HUES64 (cell line): ENCODE data around the gene RPUSD3.

Experiments used
- H3K27ac ChIP-seq: 2 replicates; pipeline ENCODE4 v1.7.0; 2013; ENCODE audit warnings: low read depth, low read length, inconsistent platforms
- H3K27me3 ChIP-seq: 2 replicates; pipeline ENCODE4 v1.6.1; 2013; ENCODE audit warnings: mild to moderate bottlenecking, low read length; ENCODE audit not compliant: insufficient read depth
- H3K36me3 ChIP-seq: 2 replicates; pipeline ENCODE4 v1.6.1; 2013; ENCODE audit warnings: mild to moderate bottlenecking, low read length; ENCODE audit not compliant: insufficient read depth
- H3K4me1 ChIP-seq: 2 replicates; pipeline ENCODE4 v1.6.1; 2013; ENCODE audit warnings: mild to moderate bottlenecking, low read length, moderate library complexity; ENCODE audit not compliant: insufficient read depth
- H3K4me3 ChIP-seq: 2 replicates; pipeline ENCODE4 v1.5.1; 2013; ENCODE audit warnings: mild to moderate bottlenecking, low read length, moderate library complexity
- H3K9ac ChIP-seq: 2 replicates; pipeline ENCODE4 v1.6.1; 2013; ENCODE audit warnings: mild to moderate bottlenecking, low read depth, low read length
- H3K9me3 ChIP-seq: 2 replicates; pipeline ENCODE4 v1.6.1; 2013; ENCODE audit warnings: low read depth, low read length; ENCODE audit not compliant: insufficient read depth
- WGBS: fragments of 150-250, 120-280 bp; methylation state at CpG from one replicate; pipeline ENCODE4 v1.1.7; 2013; ENCODE audit warnings: missing lambda C conversion rate; 5-methylcytosine and 5-hydroxymethylcytosine counted together

The RPUSD3 gene

GRCh38 chr3:9797196-9797945, 46.4 kb downstream of the RPUSD3 start:
- no peak overlapping the region for H3K9ac ChIP-seq
- H3K27ac ChIP-seq, result no peak overlapping the region
- peaks cover 67% of the 10 kb centered on the region for H3K36me3 ChIP-seq
- H3K9me3 ChIP-seq, result no peaks in the 10 kb centered on the region
- peaks cover 4% of the 10 kb centered on the region; the same call in 1 of the 2 replicates for H3K4me1 ChIP-seq
- WGBS, result 95% methylated on average over 12 of the region's 12 CpGs
- no peaks in the 10 kb centered on the region for H3K27me3 ChIP-seq
- H3K4me3 ChIP-seq, result no peak overlapping the region

GRCh38 chr3:9795207-9795606, 48.6 kb downstream of the RPUSD3 start:
- peaks cover 6% of the 10 kb centered on the region; the same call in 1 of the 2 replicates for H3K4me1 ChIP-seq
- no peak overlapping the region for H3K27ac ChIP-seq
- no peaks in the 10 kb centered on the region for H3K27me3 ChIP-seq
- H3K9ac ChIP-seq, result no peak overlapping the region
- peaks cover 57% of the 10 kb centered on the region for H3K36me3 ChIP-seq
- H3K4me3 ChIP-seq, result no peak overlapping the region
- H3K9me3 ChIP-seq, result no peaks in the 10 kb centered on the region
- WGBS, result 94% methylated on average over 5 of the region's 5 CpGs

DNA sequence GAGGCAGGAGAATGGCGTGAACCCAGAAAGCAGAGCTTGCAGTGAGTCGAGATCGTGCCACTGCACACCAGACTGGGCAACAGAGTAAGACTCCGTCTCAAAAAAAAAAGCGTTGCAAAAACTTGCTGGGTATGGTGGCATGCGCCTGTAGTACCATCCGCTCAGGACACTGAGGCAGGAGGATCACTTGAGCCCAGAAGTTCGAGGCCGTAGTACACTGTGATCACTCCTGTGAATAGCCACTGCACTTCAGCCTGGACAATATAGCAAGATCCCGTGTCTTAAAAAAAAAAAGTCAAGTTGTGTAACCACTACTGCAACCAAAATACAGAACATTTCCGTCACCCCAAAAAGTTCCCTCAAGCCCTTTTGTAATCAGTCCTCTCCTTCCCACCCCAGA, 49.4 kb downstream of the RPUSD3 start:
- Histone ChIP-seq H3K36me3 (peaks cover 57% of the 10 kb centered on the region), H3K4me1 (peaks cover 6% of the 10 kb centered on the region; the same call in 1 of the 2 replicates), H3K27ac (no peak overlapping the region), H3K27me3 (no peaks in the 10 kb centered on the region), H3K9ac (no peak overlapping the region), H3K9me3 (no peaks in the 10 kb centered on the region), H3K4me3 (no peak overlapping the region)
- 96% methylated on average over 11 of the region's 11 CpGs for WGBS

GRCh38 chr3:9793161-9793781, 50.5 kb downstream of the RPUSD3 start:
- 1% methylated on average over 23 of the region's 23 CpGs for WGBS
- Histone ChIP-seq H3K4me3 (peak overlapping the region; percentile 96), H3K27ac (peak overlapping the region; percentile 92), H3K4me1 (peaks cover 6% of the 10 kb centered on the region; the same call in 1 of the 2 replicates), H3K27me3 (no peaks in the 10 kb centered on the region), H3K9ac (peak overlapping the region; percentile 97), H3K36me3 (peaks cover 52% of the 10 kb centered on the region), H3K9me3 (no peaks in the 10 kb centered on the region)

DNA sequence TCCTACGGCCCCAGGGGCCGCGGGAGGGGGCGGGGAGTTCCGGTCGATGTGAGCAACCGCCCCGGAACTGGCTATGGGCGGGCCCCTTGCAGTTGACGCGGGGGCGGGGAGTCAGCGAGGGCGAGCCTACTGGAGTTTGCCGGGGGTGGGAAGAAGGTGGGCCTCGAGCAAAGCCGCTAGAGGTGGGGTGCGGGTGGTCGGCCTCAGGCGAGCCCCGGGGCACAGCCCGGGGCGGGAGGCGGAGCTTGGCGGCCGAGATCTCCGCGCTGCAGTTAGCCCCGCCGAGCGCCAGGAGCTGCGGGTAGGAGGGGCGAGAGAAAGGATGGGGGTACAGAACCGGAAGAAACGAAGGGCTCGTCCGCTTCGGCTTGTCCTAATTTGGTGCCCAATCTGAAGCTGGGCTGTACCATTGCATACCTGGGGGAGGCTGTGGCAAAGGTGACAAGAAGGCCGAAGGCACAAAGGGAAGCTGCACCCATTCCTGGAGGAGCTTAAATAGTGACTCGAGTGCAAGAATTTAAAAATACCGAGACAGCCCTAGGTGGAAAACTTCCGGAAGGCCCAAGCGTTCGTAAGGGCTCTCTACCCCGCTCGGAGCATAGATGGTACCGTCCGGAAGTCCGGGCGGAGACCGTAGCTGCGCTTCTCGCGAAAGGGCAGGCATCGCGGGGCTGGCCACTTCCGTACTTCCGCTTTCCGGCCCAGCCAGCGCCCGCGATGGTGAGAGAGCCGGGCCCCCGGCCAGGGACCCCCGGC, 51.2 kb downstream of the RPUSD3 start, which contains the start of the genes ARPC4 and TADA3:
Gene ARPC4 (plus strand): TSS at position 678 of the 756 bp plus-strand sequence. CDS start 40 bp downstream, at position 718.
Gene TADA3 (minus strand): TSS at position 69 of the 756 bp plus-strand sequence. CDS start 1,007 bp downstream, outside the sequence.
- H3K27ac ChIP-seq, result peak within 1 kb of the TSS; percentile 92
- peaks cover 6% of the 10 kb centered on the region; the same call in 1 of the 2 replicates for H3K4me1 ChIP-seq
- whole genome bisulfite sequencing, result under 1% methylated on average over 65 of the region's 65 CpGs
- H3K9me3 ChIP-seq, result no peaks in the 10 kb centered on the region
- peak within 1 kb of the TSS; percentile 97 for H3K9ac ChIP-seq
- H3K36me3 ChIP-seq, result peaks cover 49% of the 10 kb centered on the region
- no peaks in the 10 kb centered on the region for H3K27me3 ChIP-seq
- peak within 1 kb of the TSS; percentile 96 for H3K4me3 ChIP-seq

- Histone ChIP-seq H3K4me3 (peak overlapping the region; percentile 96), H3K9ac (peak overlapping the region; percentile 97), H3K9me3 (no peaks in the 10 kb centered on the region), H3K27ac (peak overlapping the region; percentile 92), H3K4me1 (peaks cover 6% of the 10 kb centered on the region; the same call in 1 of the 2 replicates), H3K36me3 (peaks cover 49% of the 10 kb centered on the region), H3K27me3 (no peaks in the 10 kb centered on the region)
- WGBS, result 19% methylated on average over 14 of the region's 14 CpGs
These were observed 51.9 kb downstream of the RPUSD3 start for GRCh38 chr3:9791790-9792404.

- WGBS, result 95% methylated on average over 11 of the region's 11 CpGs
- peaks cover 6% of the 10 kb centered on the region; the same call in 1 of the 2 replicates for H3K4me1 ChIP-seq
- H3K27me3 ChIP-seq, result no peaks in the 10 kb centered on the region
- peak overlapping the region; percentile 96 for H3K4me3 ChIP-seq
- no peak overlapping the region for H3K9ac ChIP-seq
- peaks cover 56% of the 10 kb centered on the region for H3K36me3 ChIP-seq
- H3K9me3 ChIP-seq, result no peaks in the 10 kb centered on the region
- H3K27ac ChIP-seq, result no peak overlapping the region
These were observed 52.7 kb downstream of the RPUSD3 start for GRCh38 chr3:9791127-9791526.
